GM18868 (cell line): ENCODE data around the gene FGF2.
"Not testable (repeated sequence)": the region's sequence is repeated elsewhere in the genome, so short reads cannot be mapped to it uniquely, and the experiment has no call there.

Source experiments
- ATAC-seq: cut with Tn5 transposase; IDR thresholded peaks from one replicate; pipeline ENCODE4 v1.9.1; 2021; ENCODE audit warnings: mild to moderate bottlenecking, moderate library complexity; ENCODE audit not compliant: unreplicated experiment

FGF2 gene

DNA sequence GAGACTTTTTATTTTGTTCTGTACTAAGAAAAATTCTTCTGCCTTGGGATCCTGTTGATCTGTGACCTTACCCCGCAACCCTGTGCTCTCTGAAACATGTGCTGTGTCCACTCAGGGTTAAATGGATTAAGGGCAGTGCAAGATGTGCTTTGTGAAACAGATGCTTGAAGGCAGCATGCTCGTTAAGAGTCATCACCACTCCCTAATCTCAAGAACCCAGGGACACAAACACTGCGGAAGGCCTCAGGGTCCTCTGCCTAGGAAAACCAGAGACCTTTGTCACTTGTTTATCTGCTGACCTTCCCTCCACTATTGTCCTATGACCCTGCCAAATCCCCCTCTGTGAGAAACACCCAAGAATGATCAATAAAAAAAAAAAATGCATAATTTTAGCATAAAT is 13.8 kb upstream of the FGF2 start:
- not testable (repeated sequence) for ATAC-seq

DNA sequence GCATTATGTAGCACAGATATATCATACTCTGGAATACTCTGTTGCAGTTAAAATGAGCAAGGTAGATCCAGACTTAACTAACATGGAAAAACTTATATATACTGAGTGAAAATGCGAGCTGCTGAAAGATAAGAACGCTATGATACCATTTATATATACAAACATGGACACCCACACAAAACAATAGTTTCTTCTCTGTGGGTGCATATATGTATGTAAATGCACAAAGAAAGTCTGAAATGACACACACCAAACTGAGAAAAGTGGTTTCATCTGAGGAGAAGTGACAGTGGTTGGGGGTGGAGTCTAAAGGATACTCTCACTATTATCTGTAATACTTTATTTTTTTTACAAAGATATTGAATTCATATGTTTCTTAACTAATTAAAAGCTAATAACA is 12.2 kb upstream of the FGF2 start:
- ATAC-seq, result peak; percentile 100

DNA sequence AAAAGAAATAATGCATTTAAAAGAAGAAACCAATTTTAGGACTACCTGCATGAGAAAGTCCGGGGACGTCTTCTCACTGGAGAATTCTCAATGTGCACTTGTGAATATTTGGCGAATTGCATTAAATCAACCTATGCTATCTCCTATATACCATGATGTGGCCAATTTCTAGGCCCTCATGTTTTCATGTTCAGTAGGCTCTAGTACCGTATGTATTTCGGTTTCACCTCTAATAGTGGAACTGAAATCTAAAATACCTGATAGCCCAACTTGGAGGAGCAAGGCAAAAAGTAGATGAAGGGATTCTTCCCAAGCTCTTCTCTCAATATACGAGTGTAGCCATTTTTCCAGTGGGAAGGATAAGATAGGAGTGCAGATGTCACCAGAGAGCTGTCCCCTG is 11.4 kb upstream of the FGF2 start:
- no peak for ATAC-seq

- ATAC-seq, result no peak
Observed at GRCh38 chr4:122816476-122816875, 10.2 kb upstream of the FGF2 start.

DNA sequence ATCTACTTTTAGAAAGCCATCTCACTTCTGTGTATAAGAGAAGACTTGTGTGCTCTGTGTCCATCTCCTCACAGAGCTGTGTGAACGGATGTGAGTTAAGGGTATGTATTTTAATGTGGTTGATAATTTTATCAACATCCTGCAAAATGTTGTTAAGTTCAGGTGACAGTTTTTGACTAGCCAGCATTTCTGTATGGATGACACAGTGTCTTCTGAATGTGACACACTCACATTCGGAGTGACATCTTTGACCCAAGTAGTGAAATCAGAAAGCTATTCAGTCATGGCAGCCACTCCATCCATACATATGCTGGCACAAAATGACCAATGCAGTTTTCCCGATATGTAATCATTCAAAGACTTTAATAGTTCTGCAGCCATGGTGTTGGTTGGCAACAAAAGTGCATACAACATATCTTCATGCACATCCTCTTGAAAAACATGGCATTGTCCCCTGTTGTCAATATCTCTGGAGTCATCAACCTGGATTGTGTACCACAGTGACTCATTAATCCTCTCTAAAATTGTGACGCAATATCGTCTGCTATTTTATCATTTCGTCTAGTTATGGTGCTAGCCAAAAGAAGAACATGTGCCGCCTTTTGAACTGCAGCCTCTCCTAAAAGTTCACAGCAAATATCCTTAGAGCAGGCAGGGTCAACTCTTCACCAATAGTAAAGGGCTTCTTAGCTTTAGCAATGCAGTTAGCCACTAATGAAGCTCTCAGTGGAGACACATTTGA is 6.8 kb upstream of the FGF2 start:
- ATAC-seq, result no peak

- ATAC-seq, result no peak
Observed at GRCh38 chr4:122821092-122821491, 5.5 kb upstream of the FGF2 start.

GRCh38 chr4:122822466-122822865 is 4.2 kb upstream of the FGF2 start:
- ATAC-seq, result no peak

- no peak for ATAC-seq
Observed at GRCh38 chr4:122823476-122823875, 3.2 kb upstream of the FGF2 start.

DNA sequence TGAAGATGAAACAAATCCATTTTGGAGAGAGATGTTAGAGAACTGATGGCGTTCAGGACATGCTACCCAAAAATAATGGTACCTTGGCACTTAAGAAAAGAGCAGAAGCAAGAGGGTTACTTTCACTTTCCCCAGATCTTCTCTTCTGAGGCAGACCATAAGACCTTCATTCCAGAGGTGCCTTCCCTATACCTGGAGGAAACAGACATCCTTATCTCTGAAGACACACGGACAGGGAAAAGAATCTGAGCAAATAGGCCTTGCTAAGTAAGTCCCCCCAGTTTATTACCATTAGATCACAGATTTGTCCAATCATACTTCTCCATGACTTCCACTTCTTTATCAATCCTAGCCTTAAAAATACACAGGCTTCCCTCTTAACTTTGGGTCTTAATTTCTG is 2.0 kb upstream of the FGF2 start:
- ATAC-seq, result no peak

DNA sequence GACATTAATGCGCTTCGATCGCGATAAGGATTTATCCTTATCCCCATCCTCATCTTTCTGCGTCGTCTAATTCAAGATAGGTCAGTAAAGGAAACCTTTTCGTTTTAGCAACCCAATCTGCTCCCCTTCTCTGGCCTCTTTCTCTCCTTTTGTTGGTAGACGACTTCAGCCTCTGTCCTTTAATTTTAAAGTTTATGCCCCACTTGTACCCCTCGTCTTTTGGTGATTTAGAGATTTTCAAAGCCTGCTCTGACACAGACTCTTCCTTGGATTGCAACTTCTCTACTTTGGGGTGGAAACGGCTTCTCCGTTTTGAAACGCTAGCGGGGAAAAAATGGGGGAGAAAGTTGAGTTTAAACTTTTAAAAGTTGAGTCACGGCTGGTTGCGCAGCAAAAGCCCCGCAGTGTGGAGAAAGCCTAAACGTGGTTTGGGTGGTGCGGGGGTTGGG is 528 bp upstream of the FGF2 start:
- no peak for ATAC-seq

DNA sequence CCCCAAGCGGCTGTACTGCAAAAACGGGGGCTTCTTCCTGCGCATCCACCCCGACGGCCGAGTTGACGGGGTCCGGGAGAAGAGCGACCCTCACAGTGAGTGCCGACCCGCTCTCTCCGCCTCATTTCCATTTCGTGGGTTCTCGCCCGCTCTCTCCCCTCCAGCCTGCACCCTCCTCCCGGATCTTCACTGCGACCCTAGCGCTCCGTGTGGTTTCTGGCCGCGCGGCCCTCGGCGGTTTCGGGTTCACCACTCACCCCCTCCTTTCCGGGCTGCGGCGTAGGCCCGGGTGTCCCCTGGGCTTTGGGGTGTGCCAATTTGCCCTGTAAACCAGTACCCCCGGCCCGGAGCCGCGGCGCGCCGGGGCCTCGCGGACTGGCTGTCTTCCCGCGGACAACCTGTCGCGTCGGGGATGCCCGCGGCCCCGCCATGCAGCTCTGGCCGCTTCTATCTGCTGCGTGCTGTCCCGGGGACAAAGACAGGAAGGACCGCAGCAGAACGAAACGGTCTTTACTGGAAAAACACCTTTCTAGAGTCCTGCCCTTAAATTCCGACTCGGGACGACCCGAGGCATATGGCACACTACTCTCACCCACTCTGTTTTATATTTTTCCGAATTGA is 737 bp downstream of the FGF2 start:
- peak; percentile 47 for ATAC-seq

GRCh38 chr4:122827879-122828601 is 1.4 kb downstream of the FGF2 start:
- ATAC-seq, result peak; percentile 87

GRCh38 chr4:122830426-122831095 is 3.9 kb downstream of the FGF2 start:
- no peak for ATAC-seq

- no peak for ATAC-seq
Observed at GRCh38 chr4:122831515-122832196, 5.0 kb downstream of the FGF2 start.

DNA sequence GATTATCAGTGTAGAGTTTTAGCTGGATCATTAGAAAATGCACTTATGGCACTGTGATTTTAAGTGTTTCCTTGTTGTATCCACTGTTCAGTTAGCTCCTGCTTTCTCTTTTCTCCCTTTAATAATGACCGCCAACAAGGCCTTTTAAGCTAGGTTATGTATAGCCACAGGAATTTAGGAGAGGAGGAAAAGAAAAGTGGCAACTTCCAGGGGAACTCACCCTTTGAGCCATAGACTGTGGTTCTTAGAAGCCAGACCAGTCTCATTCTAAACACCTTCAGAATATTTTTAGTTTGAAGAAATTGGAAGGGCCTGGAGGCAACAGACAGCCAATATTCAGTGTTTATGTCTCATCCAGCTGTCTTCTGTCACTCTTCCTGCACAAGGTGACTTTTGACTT is 6.1 kb downstream of the FGF2 start:
- ATAC-seq, result no peak

- ATAC-seq, result no peak
Observed at GRCh38 chr4:122833999-122834398, 7.4 kb downstream of the FGF2 start.

DNA sequence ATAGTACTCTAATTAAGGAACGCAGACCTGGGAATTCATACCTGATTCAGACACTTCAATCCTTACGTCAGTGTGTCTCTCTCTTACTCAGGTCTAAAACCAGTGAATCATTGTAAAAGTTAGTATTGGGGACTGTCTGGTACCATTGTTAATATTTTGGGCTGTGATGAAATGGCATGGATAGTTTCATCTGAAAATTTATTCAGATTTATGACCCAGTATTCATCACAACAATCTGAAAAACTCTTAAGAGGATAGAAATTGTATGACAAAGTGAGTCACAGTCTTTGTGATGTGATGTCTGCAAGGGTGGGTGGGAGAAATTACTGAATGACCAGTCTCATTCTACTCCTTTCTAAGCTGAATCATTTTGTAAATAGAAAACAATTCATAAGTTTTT is 10.3 kb downstream of the FGF2 start:
- ATAC-seq, result no peak

DNA sequence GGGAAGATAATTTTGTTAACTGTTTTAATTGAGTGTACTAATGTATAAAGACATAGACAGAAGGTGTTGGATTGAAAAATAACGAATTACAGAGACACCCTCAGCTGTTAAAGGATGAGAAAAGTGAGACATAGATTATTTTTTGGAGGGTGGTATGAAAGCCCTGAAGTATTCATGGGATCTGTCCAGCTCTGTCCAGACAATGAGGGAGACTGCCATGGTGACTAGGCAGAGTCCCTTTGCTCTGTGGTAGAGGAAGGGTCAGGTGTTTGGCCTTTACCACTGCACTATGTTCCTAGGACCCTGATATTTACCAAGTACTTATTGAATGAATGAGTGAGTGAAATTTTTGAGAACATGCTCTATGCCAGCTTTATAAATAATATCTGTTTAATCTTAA is 11.4 kb downstream of the FGF2 start:
- ATAC-seq, result no peak

GRCh38 chr4:122842392-122842791 is 15.8 kb downstream of the FGF2 start:
- ATAC-seq, result no peak

GRCh38 chr4:122842984-122843531 is 16.4 kb downstream of the FGF2 start:
- no peak for ATAC-seq

- not testable (repeated sequence) for ATAC-seq
Observed at GRCh38 chr4:122844391-122844790, 17.8 kb downstream of the FGF2 start.
